GM19240 (cell line): Measurements from ENCODE around the gene BCL2.
"Not testable (repeated sequence)": the region's sequence is repeated elsewhere in the genome, so short reads cannot be mapped to it uniquely, and the experiment has no call there.

Experiments
- DNase-seq: peaks from one replicate; pipeline ENCODE4 v3.0.0; 2011; ENCODE audit warnings: low spot score; ENCODE audit not compliant: insufficient read length

Gene BCL2

GRCh38 chr18:63319383-63320122 lies at the start of gene BCL2:
Gene BCL2 (minus strand): TSS chr18:63319769.
- DNase-seq: no peak

GRCh38 chr18:63368611-63369010 lies 49.0 kb upstream of the BCL2 start:
- no peak for DNase-seq

GRCh38 chr18:63367053-63367953 lies 47.7 kb upstream of the BCL2 start, which contains the start of gene KDSR:
Gene KDSR (minus strand): TSS chr18:63367206. CDS start chr18:63367118, 88 bp downstream.
- peak; percentile 73 for DNase-seq

GRCh38 chr18:63366213-63367052 lies 46.9 kb upstream of the BCL2 start:
- no peak for DNase-seq

- DNase-seq: no peak
Observed at GRCh38 chr18:63365876-63366212, 46.3 kb upstream of the BCL2 start.

- no peak for DNase-seq
Observed at GRCh38 chr18:63363951-63364350, 44.4 kb upstream of the BCL2 start.

- DNase-seq: not testable (repeated sequence)
Observed at GRCh38 chr18:63363420-63363819, 43.9 kb upstream of the BCL2 start.

GRCh38 chr18:63356272-63356896 lies 36.8 kb upstream of the BCL2 start:
- DNase-seq: no peak

GRCh38 chr18:63350230-63350629 lies 30.7 kb upstream of the BCL2 start:
- no peak for DNase-seq

- no peak for DNase-seq
Observed at GRCh38 chr18:63348508-63349136, 29.1 kb upstream of the BCL2 start.

GRCh38 chr18:63346480-63347183 lies 27.1 kb upstream of the BCL2 start:
- DNase-seq: no peak

GRCh38 chr18:63346031-63346430 lies 26.5 kb upstream of the BCL2 start:
- DNase-seq: no peak

- DNase-seq: no peak
Observed at GRCh38 chr18:63344918-63345317, 25.3 kb upstream of the BCL2 start.

- no peak for DNase-seq
Observed at GRCh38 chr18:63344263-63344662, 24.7 kb upstream of the BCL2 start.

- DNase-seq: peak; percentile 45
Observed at GRCh38 chr18:63342206-63342605, 22.6 kb upstream of the BCL2 start.

- no peak for DNase-seq
Observed at GRCh38 chr18:63339920-63340484, 20.4 kb upstream of the BCL2 start.

- no peak for DNase-seq
Observed at GRCh38 chr18:63336366-63337099, 17.0 kb upstream of the BCL2 start.

GRCh38 chr18:63331105-63331504 lies 11.5 kb upstream of the BCL2 start:
- no peak for DNase-seq
